K562 (cell line): ENCODE results near the gene CAMK1D.

ENCODE experiments used
- ATF2 ChIP-seq: sonication (generic); formaldehyde crosslinking; IDR thresholded peaks from 2 replicates; pipeline ENCODE4 v1.8.1; 2022; ENCODE audit warnings: missing genetic modification reagents
- ATF3 ChIP-seq, 2 experiments: fragments of 450-650 bp in 1 of 2; sonication (generic) in 1 of 2; formaldehyde crosslinking in 1 of 2; IDR thresholded peaks in 1 of 2; conservative IDR thresholded peaks in 1 of 2; 2 replicates each; pipeline versions ENCODE4 v1.6.1 to v1.8.1; 2016 to 2023; ENCODE audit warnings: mild to moderate bottlenecking in 2 of 2, moderate library complexity in 2 of 2, inconsistent platforms in 1 of 2, missing genetic modification reagents in 1 of 2
- TF ChIP-seq, protein P1 (sequence below): sonication (generic); formaldehyde crosslinking; IDR thresholded peaks from 2 replicates; pipeline ENCODE4 v1.5.0; 2020; ENCODE audit warnings: missing genetic modification reagents

DNA sequence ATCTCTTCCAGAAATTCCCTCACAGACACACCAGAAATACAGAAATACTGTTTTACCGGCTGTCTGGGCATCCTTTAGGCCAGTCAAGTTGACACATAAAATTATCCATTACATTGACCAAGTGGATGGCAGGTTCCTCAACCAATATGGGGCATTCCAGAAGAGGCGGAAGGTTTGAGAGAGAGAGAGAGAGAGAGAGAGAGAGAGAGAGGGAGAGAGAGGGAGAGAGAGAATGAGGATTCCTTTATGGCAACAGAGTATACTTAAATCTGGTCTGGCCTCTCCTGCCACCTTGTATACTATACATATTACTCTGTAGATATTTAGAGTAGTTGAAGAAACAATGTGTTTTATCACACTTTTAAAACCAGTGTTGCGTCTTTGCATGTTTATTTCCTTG lies 214.1 kb downstream of the CAMK1D start:
- TF ChIP-seq ATF2 (no peak), ATF3 (IDR thresholded peaks at IDR 0.05) (no peak), ATF3 (CRISPR knock-in tag; conservative IDR thresholded peaks at IDR 0.05) (no peak)
- TF ChIP-seq, protein P1, sequence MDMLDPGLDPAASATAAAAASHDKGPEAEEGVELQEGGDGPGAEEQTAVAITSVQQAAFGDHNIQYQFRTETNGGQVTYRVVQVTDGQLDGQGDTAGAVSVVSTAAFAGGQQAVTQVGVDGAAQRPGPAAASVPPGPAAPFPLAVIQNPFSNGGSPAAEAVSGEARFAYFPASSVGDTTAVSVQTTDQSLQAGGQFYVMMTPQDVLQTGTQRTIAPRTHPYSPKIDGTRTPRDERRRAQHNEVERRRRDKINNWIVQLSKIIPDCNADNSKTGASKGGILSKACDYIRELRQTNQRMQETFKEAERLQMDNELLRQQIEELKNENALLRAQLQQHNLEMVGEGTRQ (CRISPR knock-in tag) = no peak
